DOHH2 (cell line): ENCODE measurements around the gene DCDC1.

ENCODE experiments used
- CTCF ChIP-seq: fragments of 200-600 bp; sonication (generic); IDR thresholded peaks from one replicate; pipeline ENCODE4 v1.5.1; 2014; ENCODE audit warnings: antibody characterized with exemption, mild to moderate bottlenecking, low read depth, low read length; ENCODE audit not compliant: poor library complexity, severe bottlenecking
- EZH2phosphoT487 ChIP-seq: fragments of 200-600 bp; sonication (generic); IDR thresholded peaks from 2 replicates; pipeline ENCODE4 v1.6.1; 2017; ENCODE audit warnings: borderline replicate concordance, mild to moderate bottlenecking, antibody characterized with exemption, low read length, moderate library complexity, mixed read lengths

GRCh38 chr11:30919389-30920152 is 450.0 kb downstream of the DCDC1 start:
- no peak for TF ChIP-seq CTCF
- no peak for TF ChIP-seq EZH2phosphoT487
